ENCODE measurements around the gene SSBP4. TPM values are rescaled to one million over a fixed set of nuclear protein-coding genes. Genes with fewer than 3 reads are reported as not detected.

SSBP4 gene
- total and polyA plus RNA-seq, 9 of the 15 experiments (the other 6 are each of a cell fraction or from before 2014, with no cell fraction given) = 1.1 to 189 (median 39.0) TPM

DNA sequence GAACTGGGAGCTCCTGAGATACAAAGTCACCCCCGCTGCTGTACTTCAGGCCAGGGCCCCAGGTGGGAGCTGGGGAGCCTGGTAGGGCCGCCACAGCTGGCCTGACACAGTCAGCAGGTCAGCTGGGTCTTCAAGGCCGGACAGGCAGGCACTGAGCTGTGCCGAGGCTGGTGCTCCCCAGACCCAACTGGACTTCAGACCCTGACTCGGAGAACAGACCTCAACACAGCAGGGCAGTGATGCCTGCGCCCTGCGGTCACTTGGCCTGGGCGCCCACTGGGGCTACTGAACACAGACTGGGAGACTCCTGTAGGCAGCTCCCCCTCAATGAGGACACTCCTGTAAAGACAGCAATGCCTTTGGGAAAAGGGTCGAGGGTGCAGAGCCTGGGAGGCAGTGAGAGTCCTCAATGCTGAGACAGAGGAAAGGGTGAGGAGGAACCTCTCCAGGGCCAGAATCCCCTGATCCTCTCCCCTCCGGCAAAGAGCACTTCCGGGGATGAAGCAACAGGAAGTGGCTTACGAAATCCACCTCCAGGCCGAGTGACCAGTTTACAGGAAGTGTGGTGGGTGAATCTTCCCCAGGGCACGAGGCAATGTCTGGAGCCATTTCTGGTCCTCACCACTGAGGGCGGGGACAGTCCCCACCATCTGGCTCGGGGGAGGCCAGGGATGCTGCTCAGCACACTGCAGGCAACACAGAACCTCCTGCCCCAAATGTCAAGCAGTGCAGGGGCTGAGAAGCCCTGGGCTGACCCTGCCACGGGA, 59.5 kb downstream of the SSBP4 start (continued):
- TF ChIP-seq ZNF318 (IDR thresholded peaks at IDR 0.05; ENCODE audit: borderline replicate concordance in 1 of 2, low read depth in 1 of 2) (no peak), MTA1 (IDR thresholded peaks at IDR 0.05; ENCODE audit: borderline replicate concordance) (no peak), GTF3C2 (IDR thresholded peaks at IDR 0.05; ENCODE audit: borderline replicate concordance, extremely low read depth, insufficient read length) (no peak), POLR2B (IDR thresholded peaks at IDR 0.05; ENCODE audit: low read depth, partially characterized antibody) (no peak), CCNT2 (IDR thresholded peaks at IDR 0.05; ENCODE audit: borderline replicate concordance, extremely low read depth, insufficient read length, low read depth, low read length) (no peak), TARDBP (IDR thresholded peaks at IDR 0.05) (no peak), ZNF639 (CRISPR knock-in tag; conservative IDR thresholded peaks at IDR 0.05 in 1 of 2, IDR thresholded peaks at IDR 0.05 in 1 of 2) (no peak; a peak in 1 of 4 replicates)
- TF ChIP-seq, protein P1, sequence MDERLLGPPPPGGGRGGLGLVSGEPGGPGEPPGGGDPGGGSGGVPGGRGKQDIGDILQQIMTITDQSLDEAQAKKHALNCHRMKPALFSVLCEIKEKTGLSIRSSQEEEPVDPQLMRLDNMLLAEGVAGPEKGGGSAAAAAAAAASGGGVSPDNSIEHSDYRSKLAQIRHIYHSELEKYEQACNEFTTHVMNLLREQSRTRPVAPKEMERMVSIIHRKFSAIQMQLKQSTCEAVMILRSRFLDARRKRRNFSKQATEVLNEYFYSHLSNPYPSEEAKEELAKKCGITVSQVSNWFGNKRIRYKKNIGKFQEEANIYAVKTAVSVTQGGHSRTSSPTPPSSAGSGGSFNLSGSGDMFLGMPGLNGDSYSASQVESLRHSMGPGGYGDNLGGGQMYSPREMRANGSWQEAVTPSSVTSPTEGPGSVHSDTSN (CRISPR knock-in tag; IDR thresholded peaks at IDR 0.05; ENCODE audit: low read depth) = no peak
- TF ChIP-seq, protein P1 (tag; conservative IDR thresholded peaks at IDR 0.05; ENCODE audit: low read depth) = no peak

Data from K562 (cell line).